CD4-positive, alpha-beta T cell treated with Interleukin-6 at 100 ng/mL for 8 hours (primary cell): ENCODE data around the gene BLTP2.
"Not testable (repeated sequence)": the region's sequence is repeated elsewhere in the genome, so short reads cannot be mapped to it uniquely, and the experiment has no call there.

Experiments used
- DNase-seq: peaks from one replicate; pipeline ENCODE4 v3.0.0-alpha.2; 2020; ENCODE audit warnings: mixed read lengths, low spot score

The BLTP2 gene

GRCh38 chr17:28646039-28646754, 1.2 kb upstream of the BLTP2 start:
- DNase-seq, result no peak

- DNase-seq, result no peak
Measured at GRCh38 chr17:28645576-28645939, 600 bp upstream of the BLTP2 start.

DNA sequence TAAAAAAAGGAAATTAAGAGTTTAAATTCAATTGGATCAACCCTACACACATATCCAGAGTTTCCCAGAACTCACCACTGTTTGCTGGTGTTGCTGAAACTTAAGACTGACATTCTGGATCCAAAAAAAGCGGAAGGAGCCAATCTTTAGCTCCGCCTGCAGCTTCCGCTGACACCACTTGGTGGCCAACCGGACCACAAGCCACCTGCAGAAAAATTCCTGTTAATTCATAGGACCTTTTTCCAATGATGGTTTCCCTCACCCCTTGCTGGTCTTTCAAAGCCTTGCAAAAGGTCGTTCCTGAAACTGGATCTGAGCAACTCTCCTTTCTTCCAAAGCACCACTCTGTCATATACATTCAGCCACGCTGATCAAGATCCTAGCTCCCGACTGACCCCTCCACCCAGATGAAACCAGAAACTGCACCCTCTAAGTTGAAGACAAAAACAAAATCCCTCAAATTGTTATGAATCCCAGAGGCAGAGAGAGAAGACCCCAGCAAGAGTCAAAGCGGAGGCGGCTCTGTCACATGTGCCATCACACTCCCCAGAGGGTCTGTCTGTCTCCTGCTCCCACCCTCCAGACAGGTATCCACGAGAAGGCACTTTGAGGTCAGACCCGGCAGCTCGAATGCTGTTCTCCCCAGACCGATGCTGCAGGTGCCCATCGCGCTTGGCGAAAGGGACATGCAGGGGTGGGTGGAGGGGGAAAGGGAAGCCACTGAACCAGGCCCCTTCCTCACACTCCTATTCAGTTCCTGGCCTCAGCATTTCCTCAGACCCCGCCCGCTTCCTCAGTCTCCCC, 773 bp downstream of the BLTP2 start:
- no peak for DNase-seq

DNA sequence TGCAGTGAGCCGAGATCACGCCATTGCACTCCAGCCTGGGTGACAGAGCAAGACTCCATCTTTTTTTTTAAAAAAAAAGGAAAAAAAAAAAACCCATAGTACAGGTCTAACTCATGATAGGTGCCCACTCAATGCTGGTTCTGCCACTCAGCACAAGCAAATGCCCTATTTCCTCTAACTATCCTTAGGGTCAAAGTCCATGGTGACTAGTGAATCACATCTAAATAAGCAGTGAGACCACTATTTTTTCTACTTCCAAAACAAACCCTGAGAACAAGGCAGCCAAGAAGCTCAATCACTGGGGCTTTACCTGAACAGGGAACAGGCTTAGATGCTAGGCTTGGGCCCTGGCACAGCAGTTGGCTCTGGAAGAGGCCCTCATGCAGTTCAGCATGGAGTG, 3.4 kb downstream of the BLTP2 start:
- no peak for DNase-seq

DNA sequence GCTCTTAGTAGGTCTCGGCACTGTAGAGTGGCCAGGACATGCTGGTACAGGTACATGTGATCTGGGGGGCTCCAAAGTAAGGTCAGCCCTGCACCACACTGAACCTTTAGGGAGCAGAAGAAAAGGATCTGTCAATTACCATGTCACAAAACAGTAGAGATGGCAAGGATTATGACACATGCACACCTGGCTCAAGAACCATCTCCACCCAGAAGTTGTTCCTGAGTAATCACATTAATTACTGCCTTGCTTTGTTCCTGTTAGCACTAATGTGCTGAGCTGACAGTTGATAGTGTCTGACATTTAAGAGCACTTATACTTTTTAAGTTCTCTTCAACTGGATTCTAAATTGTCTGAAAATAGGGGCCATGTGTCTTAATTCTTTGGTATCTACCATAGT, 9.5 kb downstream of the BLTP2 start:
- DNase-seq, result no peak

DNA sequence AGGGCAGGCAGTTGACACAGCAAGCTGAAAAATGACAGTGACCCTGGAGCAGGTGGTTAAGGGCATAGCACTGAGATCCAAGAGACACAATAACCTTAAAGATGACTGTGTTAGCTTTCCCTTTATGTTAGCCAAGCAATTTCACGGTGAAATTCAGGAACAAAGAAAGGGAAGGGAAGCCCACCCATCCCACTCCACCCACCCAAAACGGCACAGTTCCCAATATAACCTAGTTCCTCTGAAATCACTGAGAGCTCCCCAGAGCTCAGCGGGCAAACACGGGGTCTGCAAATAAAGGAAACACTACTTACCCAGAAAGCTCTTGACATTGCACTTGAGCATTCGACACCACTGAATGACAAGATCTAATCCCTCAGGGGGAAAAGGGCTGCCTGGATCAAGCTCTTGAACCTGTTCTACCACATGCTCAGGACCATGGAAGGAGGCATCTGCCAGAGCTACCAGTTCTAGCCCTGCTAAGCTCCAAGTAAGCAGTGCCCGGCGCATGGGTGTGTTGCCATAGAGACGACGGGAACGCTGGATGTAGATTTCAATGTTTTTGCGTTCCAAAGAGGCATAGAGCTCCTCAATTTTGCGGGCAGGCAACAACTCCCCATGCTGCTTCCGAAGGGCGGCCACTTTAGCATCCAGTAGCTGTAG, 10.6 kb downstream of the BLTP2 start:
- DNase-seq, result no peak

DNA sequence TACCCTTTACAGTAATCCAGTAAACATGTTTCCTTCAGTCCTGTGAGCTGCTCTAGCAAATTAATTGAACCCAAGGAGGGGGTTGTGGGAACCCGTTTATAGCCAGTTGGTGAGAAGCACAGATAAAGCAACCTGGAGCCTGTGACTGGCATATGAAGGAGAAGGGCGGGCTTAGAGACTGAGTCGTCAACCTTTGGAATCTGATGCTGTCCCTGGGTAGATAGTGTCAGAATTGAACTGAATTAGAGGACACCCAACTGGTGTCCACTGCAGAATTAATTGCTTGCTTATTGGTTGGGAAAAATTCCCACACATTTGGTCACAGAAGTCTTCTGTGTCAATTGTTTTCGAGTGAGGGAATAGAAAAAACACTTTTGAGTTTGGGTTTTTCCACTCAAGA, 18.1 kb downstream of the BLTP2 start:
- DNase-seq, result no peak

DNA sequence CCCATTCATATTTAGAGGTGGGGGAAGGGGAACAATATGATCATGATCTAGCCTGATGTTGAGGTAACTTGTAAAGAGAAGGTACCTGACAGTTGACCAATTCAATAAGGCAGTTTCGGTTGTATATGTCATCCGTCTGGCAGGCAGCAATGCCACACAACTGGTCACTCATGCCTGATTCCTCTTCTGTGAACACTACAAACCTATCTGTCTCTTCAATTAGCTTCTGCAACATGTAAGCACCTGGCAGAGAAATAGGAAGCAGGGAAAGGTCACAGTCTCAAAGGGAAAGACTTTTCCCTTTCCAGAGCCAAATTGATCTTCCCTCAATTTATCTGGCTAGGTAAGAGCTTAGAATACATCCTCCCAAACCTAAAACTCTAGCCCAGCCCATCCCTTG, 20.8 kb downstream of the BLTP2 start:
- DNase-seq, result no peak

- no peak for DNase-seq
Measured at GRCh38 chr17:28623696-28624095, 21.3 kb downstream of the BLTP2 start.

- DNase-seq, result no peak
Measured at GRCh38 chr17:28622186-28622585, 22.8 kb downstream of the BLTP2 start.

DNA sequence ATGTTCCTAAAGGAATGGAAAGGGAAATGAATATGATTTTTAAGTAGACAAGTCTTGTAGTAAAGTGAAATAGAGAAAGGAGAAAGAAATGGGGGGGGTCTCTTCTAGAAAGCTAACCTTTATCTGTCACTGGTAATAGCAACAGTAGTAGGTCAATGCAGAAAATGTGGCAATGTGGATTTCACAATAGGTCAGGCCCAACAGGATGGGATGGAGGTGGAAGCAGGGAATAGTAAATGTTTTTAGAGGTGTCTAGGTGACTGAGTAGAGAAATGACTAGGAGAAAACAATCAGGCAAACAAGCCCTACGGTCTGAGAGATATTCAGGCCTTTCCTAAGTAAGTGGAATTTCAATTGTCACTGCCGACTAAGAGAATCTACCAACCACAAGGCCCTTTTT, 24.9 kb downstream of the BLTP2 start:
- DNase-seq, result no peak

DNA sequence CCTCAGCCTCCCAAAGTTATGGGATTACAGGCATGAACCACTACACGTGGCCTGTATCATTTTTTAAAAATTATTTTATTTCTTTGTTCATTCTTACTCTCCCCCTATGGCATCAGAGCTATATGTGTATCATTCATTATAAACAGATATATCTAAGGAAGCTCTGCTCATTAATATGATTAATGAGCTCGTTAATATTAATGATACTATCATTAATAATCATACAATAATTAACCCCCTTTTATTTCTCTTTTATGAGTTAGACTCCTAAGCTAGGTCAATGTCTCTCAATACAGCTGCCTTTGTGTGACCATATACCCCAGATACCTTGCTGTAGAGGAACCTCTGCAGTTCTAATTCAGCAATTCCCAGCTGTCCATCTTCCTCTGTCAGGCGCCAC, 26.5 kb downstream of the BLTP2 start:
- no peak for DNase-seq

DNA sequence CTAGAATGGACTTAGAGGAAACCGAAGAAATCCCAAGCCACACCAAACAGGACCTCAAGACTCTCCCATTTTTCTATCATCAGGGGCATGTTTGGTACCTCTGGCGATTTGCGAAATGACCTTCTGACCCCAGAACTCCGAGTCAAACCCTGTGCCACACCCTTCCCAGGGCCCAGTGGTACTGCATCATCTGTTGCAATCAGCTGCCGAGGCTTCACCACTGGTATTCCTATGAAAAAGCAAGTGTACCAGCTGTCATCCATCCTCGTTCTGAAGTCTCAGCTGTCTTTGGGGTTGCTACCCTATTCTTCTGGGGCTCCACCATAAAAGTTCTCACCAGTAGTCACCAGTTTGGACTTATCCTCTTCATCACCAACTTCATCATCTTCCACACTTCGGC, 28.7 kb downstream of the BLTP2 start:
- DNase-seq, result no peak

DNA sequence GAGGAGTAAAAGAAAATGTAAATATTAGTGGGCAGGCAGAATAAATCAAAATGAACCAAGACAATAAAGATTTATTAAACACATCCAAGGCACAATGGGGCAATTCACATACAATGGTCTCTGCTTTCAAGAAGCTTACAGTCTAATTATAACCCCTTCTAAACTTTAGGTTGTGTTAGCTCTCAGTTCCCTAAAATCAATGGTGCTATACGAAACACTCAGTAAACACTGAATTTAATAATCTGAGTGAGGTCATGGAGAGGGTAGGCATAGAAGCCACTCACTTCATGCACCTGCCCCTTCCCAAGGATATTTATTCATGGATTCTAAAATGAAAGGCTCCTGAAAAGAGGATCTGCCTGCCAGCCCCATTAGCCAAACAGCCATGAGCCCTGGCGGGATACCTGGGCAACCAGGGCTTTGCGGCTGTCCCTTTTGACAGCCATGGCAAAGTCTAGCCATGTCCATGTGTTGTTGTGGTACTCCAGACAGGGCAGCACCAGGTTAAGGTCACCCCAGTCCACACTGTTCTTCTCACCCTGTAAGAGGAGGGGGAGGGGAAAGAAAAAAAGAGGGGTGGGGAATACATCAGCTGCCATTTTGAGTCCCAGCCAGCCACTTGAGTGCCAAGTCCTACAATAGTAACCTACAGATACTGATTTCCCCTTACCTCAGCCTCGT, 29.6 kb downstream of the BLTP2 start:
- no peak for DNase-seq

GRCh38 chr17:28613931-28614381, 31.0 kb downstream of the BLTP2 start, which contains the start of gene RSKR:
Gene RSKR, minus strand, starts transcription at chr17:28614185. Its CDS starts 24 bp downstream, at chr17:28614161.
- no peak for DNase-seq

DNA sequence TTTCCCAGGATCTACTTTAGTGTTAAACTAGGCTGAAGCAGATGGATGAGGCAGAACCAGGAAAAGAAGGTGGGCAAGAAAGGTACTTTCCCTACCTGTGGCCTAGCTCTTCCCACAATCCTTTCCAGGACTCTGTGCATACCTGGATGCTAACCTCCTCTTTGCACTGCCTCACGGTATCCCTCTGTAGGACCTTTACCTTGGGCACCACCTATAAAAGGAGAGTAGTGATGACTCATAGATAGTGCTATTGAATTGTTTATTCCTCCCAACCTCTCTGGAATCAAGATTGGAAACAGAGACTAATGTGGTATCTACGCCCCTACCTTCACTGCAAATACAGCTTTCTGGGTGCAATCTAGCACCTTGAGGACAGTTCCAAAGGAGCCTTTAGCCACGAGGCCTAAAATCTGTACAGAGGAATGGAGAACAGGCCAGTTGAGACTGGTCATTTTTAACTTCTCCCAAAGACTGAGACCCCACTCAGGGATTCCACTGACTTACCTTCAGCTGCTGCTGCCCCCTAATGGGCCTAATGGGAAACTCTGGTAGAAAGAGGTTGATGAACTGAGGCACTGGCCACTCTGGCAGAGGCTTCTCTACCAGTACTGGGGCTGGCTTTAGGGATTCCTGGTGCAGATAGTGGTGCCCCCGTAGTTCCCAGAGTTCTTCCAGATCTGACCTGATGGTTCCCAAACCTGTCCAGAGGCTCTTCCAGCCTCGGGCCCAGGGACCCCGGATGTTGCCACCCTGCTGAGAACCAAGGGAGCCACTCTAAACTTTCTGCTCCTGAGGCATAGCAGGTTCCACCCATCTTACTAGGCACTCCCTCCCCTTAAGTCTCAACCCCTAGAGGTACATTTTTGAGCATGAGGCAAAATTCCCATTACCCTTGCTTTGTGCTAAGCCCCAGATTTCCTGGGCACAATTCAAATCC, 31.8 kb downstream of the BLTP2 start:
- DNase-seq, result peak; percentile 32

GRCh38 chr17:28612531-28612930, 32.4 kb downstream of the BLTP2 start:
- no peak for DNase-seq

DNA sequence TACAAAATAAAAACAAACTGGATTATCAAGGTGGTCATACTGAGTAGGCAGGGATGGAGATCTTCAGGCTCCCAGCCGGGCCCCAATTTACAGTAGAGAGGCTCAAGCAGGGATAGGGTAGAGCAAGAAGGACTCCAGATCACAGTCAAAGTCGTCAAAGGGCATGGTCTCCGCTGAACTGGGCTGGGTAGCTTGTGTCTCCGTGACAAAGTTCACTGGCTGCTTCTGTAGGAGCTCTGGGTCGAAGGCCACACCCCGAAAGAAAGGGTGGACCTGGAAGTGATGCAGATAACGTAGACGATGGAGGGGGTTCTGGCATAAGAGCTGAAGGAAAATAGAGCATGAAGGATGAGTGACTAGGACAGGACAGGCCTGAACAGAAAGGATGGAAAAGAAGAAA, 34.6 kb downstream of the BLTP2 start:
- DNase-seq, result no peak

- DNase-seq, result not testable (repeated sequence)
Measured at GRCh38 chr17:28604031-28604430, 40.9 kb downstream of the BLTP2 start.

GRCh38 chr17:28599311-28600184, 45.4 kb downstream of the BLTP2 start:
- DNase-seq, result peak; percentile 53
